Hepatocyte (in vitro differentiated cells): Measurements from ENCODE around the gene CACNG5. TPM values are rescaled to one million over a fixed set of nuclear protein-coding genes. Genes with fewer than 3 reads are reported as not detected.

Source experiments
- DNase-seq: peaks from one replicate; pipeline ENCODE4 v3.0.0-alpha.2; 2016; ENCODE audit warnings: low spot score
- H2AFZ ChIP-seq: fragments of 200-600 bp; sonication (generic); 2 replicates; pipeline ENCODE4 v1.6.0; 2016; ENCODE audit warnings: antibody characterized with exemption, mild to moderate bottlenecking
- H3K27ac ChIP-seq: fragments of 200-600 bp; sonication (generic); 2 replicates; pipeline ENCODE4 v1.5.1; 2016; ENCODE audit warnings: mild to moderate bottlenecking
- H3K27me3 ChIP-seq: fragments of 200-600 bp; sonication (generic); 2 replicates; pipeline ENCODE4 v1.6.1; 2016
- H3K36me3 ChIP-seq: fragments of 200-600 bp; sonication (generic); replicated peaks from 2 replicates; pipeline ENCODE4 v1.5.1; 2016; ENCODE audit warnings: low read depth; ENCODE audit not compliant: insufficient read depth
- H3K4me1 ChIP-seq: fragments of 200-600 bp; sonication (generic); 2 replicates; pipeline ENCODE4 v1.5.1; 2016; ENCODE audit warnings: mild to moderate bottlenecking, moderate library complexity; ENCODE audit not compliant: insufficient read depth
- H3K4me2 ChIP-seq: fragments of 200-600 bp; sonication (generic); 2 replicates; pipeline ENCODE4 v1.6.0; 2016
- H3K4me3 ChIP-seq: fragments of 200-600 bp; sonication (generic); 2 replicates; pipeline ENCODE4 v1.5.1; 2016; ENCODE audit warnings: mild to moderate bottlenecking
- H3K79me2 ChIP-seq: fragments of 200-600 bp; sonication (generic); 2 replicates; pipeline ENCODE4 v1.6.0; 2017; ENCODE audit warnings: mild to moderate bottlenecking
- H3K9me2 ChIP-seq: fragments of 200-600 bp; sonication (generic); replicated peaks from 2 replicates; pipeline ENCODE4 v1.6.0; 2017; ENCODE audit warnings: mild to moderate bottlenecking; ENCODE audit not compliant: insufficient read depth
- H3K9me3 ChIP-seq: fragments of 200-600 bp; sonication (generic); 2 replicates; pipeline ENCODE4 v1.5.1; 2016; ENCODE audit warnings: low read depth, mild to moderate bottlenecking
- H4K20me1 ChIP-seq: fragments of 200-600 bp; sonication (generic); 2 replicates; pipeline ENCODE4 v1.6.0; 2016; ENCODE audit warnings: mild to moderate bottlenecking; ENCODE audit not compliant: insufficient read depth, poor library complexity, severe bottlenecking
- CTCF ChIP-seq: fragments of 200-600 bp; sonication (generic); IDR thresholded peaks from 2 replicates; pipeline ENCODE4 v1.5.1; 2016; ENCODE audit warnings: antibody characterized with exemption, mild to moderate bottlenecking; ENCODE audit not compliant: poor library complexity
- EZH2 ChIP-seq: fragments of 200-600 bp; sonication (generic); IDR thresholded peaks from 2 replicates; pipeline ENCODE4 v1.6.1; 2016; ENCODE audit warnings: antibody characterized with exemption, mild to moderate bottlenecking, borderline replicate concordance
- EZH2phosphoT487 ChIP-seq: fragments of 200-600 bp; sonication (generic); IDR thresholded peaks from one replicate; pipeline ENCODE4 v1.6.1; 2018; ENCODE audit warnings: antibody characterized with exemption, mild to moderate bottlenecking, low read depth, moderate library complexity; ENCODE audit not compliant: unreplicated experiment, severe bottlenecking
- WGBS: methylation state at CpG from one replicate; pipeline ENCODE4 v1.1.6; 2016; ENCODE audit warnings: low lambda C conversion rate; ENCODE audit errors: missing lambda C conversion rate; 5-methylcytosine and 5-hydroxymethylcytosine counted together
- polyA plus RNA-seq: library from polyadenylated mRNA; unstranded; fragments of >200 nt; fragmentation: Nextera tagmentation; extraction: Ambion mirVana; gene quantifications from 2 replicates; pipeline ENCODE4 v1.2.1, GENCODE V29; 2016
- total RNA-seq: library from RNA; depleted of rRNA; stranded (reverse); fragments of >200 nt; gene quantifications from 2 replicates; pipeline ENCODE4 v1.2.3, GENCODE V29; 2014

The CACNG5 gene
- total and polyA plus RNA-seq, 2 experiments from 2014 or later: not detected

DNA sequence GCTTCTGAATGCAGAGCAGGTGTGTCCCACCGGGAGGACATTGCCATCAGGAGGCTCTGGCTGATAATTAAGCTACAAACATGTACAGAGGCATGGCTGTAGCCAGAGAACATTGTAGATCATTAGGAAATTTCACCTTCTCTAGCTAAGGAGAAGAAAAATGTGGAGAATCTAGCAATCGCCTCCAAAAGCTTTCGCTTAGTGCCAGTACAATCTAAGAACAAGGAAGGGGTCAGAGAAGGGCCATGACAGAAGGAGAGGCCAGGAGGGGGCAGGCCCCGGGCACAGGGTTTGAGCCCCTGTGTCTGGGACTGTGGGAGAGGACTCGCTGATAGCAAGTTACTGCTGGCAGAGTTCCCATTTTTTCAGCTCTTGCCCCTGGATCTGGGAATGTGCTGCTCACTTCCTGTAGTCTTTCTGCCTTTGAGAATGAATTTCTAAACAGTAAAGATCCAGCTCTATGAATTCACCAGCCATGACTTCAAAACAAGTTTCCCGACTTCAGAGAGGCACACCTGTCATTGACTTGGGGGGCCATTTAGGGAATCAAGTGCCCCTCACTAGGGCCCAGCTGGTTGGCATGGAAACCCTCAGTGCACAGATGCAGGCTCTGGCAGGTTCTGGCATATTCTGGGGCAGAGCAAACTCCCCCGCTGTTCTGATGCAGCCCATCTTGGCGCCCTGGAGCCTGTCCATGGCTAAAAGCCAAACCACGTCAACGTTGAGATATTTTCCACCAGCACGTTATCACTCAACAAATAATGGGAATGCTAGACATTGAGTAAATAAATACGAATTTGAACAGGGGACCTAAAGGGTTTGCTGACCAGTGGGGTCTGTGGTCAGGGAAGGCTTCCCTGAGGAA lies 70.1 kb downstream of the CACNG5 start:
- Histone ChIP-seq H3K27me3 (no peaks in the 10 kb centered on the region), H3K9me2 (no peaks in the 10 kb centered on the region), H3K4me1 (no peaks in the 10 kb centered on the region), H3K27ac (peak overlapping the region; percentile 43), H4K20me1 (no peaks in the 10 kb centered on the region), H3K36me3 (no peaks in the 10 kb centered on the region), H2AFZ (no peak overlapping the region), H3K9me3 (no peaks in the 10 kb centered on the region), H3K4me2 (peak overlapping the region; percentile 34), H3K79me2 (no peaks in the 10 kb centered on the region), H3K4me3 (no peak overlapping the region)
- 65% methylated on average over 12 of the region's 12 CpGs for WGBS
- TF ChIP-seq EZH2 (no peak), EZH2phosphoT487 (no peak), CTCF (no peak)
- DNase-seq: peak; percentile 53

DNA sequence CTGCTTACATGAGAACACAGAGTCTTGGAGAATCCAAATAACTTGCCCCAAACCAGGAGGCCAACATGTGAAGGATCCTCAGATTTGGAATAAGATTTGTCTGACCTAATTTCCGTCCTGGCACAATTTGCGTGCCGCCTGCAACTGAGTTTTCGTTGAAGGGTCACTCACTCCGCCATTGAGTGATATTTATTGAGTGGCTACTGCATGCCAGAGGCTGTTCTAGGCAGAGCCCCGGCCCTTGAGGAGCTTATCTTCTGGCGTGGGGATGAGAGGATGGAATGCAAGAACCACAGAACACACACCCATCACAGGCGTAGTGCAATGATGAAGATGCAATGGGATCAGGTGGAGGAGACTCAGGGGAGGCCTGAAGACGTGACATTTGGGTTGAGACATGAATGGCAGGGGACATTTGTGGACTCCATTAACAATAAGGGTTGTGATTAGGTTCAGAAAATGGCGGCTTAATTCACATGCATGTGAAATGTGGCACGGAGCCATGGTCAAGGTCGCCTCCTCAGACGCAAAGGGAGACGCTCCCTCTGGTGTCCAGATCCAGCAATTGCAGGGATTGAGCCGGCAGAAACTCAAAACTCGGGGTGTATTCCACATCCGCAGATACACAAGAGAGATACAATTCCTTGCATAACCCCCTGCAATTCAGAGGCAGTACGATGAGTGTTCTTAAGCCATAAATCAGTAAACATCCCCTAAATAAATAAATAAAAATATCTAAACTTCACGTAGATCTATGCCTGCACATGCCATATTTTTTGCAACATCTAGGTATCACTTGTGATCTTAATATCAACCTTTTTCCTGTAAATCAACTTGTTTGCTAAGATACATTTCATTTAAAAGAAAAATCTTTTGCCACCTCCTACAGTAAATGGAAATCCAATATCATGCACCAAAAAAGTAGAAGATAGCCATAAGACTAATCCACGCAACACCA lies 71.7 kb downstream of the CACNG5 start:
- H3K9me2 ChIP-seq: no peaks in the 10 kb centered on the region
- H4K20me1 ChIP-seq: no peaks in the 10 kb centered on the region
- no peaks in the 10 kb centered on the region for H3K4me1 ChIP-seq
- WGBS: 52% methylated on average over 20 of the region's 20 CpGs
- H3K79me2 ChIP-seq: no peaks in the 10 kb centered on the region
- H3K9me3 ChIP-seq: no peaks in the 10 kb centered on the region
- DNase-seq: peak; percentile 87
- H3K36me3 ChIP-seq: no peaks in the 10 kb centered on the region
- no peak overlapping the region for H3K4me2 ChIP-seq
- peak overlapping the region; percentile 12 for H2AFZ ChIP-seq
- TF ChIP-seq EZH2phosphoT487: no peak
- peak; percentile 86 for TF ChIP-seq CTCF
- TF ChIP-seq EZH2: no peak
- H3K27me3 ChIP-seq: no peaks in the 10 kb centered on the region
- no peak overlapping the region for H3K4me3 ChIP-seq
- H3K27ac ChIP-seq: no peak overlapping the region

- Histone ChIP-seq H3K4me3 (no peak overlapping the region), H2AFZ (no peak overlapping the region), H4K20me1 (no peaks in the 10 kb centered on the region), H3K27me3 (no peaks in the 10 kb centered on the region), H3K9me2 (no peaks in the 10 kb centered on the region), H3K79me2 (no peaks in the 10 kb centered on the region), H3K9me3 (no peaks in the 10 kb centered on the region), H3K4me1 (no peaks in the 10 kb centered on the region), H3K27ac (no peak overlapping the region), H3K4me2 (no peak overlapping the region), H3K36me3 (no peaks in the 10 kb centered on the region)
- no peak for DNase-seq
- TF ChIP-seq EZH2 (no peak), EZH2phosphoT487 (no peak), CTCF (no peak)
- 82% methylated on average over 8 of the region's 8 CpGs for WGBS
These were observed 75.0 kb downstream of the CACNG5 start for GRCh38 chr17:66909804-66910373.
